WTC11 (cell line): ENCODE results near the gene KRTAP4-1.

Experiments
- CTCF ChIP-seq: fragments of 200-600 bp; IDR thresholded peaks from 2 replicates; pipeline ENCODE4 v1.8.0; 2022; ENCODE audit warnings: antibody characterized with exemption
- E2F1 ChIP-seq: sonication (generic); formaldehyde crosslinking; IDR thresholded peaks from 2 replicates; pipeline ENCODE4 v1.8.0; 2022; ENCODE audit warnings: mild to moderate bottlenecking, missing genetic modification reagents

DNA sequence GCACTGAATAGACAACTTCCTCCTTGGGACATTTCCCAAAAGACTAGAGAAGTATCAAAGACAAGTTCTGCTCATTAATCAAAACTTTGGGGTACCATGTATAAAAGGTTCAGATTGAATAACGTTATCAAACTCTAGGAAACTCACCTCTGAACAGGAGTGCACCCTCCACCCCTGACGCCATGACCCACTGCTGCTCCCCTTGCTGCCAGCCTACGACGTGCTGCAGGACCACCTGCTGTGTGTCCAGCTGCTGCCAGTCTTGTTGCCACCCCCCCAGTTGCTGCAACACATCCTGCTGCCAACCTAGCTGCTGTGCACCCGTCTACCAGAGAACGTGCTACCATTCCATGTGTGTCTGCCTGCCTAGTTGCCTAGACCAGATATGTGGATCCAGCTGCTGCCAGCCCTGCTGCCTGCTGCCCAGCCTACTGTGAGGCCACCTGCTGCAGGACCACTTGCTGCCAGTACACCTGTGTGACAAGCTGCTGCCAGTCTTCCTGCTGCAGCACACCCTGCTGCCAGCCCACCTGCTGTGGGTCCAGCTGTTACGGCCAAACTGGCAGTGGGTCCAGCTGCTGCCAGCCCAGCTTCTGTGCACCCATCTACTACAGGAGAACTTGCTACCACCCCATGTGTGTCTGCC, 27.9 kb upstream of the KRTAP4-1 start:
- TF ChIP-seq E2F1 (CRISPR knock-in tag): no peak
- no peak for TF ChIP-seq CTCF
